Measurements from ENCODE around the gene SH3PXD2A. TPM values are rescaled to one million over a fixed set of nuclear protein-coding genes. Genes with fewer than 3 reads are reported as not detected.

The SH3PXD2A gene
- total and polyA plus RNA-seq, 9 of the 15 experiments (the other 6 are each of a cell fraction or from before 2014, with no cell fraction given): 0.41 to 9.3 (median 2.5) TPM

DNA sequence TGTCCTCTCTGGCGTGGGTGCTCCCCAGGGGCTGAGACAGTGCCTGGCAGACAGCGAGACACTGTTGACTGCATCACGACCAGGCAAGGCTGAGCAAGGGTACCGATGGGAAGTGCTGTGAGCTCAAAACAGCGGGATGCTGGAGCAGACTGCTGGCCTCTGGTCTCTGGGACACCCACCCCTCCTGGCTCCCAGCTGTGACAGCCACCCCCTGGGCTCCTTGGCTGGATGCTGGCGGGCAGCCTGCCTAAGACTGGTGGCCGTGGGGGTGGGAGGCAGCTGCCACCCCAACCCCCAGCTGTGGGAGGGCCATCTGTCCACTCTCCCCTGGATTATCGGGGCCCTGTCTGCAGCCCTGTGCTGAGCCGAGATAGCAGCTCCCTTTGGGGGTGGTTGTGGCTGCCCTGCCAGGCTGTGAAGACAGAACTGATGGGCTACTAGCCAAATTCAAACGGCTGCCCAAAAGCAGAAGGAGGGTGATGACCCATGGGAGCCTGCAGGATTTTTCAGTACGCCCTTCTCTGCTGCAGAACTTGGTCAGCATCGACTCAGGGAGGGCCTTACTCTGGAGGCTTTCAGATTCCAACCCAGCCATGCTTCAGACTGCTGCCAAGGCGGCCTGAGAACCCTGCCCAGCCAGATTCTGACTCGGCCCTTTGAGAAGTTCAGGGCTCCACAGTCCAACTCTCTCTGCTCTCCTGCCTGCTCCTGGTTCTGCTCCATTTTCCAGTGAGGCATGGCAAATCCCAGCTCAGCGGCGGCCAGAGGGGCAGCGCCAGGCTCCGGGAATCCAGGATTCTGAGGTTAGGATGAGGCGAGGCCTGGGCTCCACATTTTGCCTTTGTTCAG, 236.6 kb downstream of the SH3PXD2A start (continued):
- TF ChIP-seq SAP30 (IDR thresholded peaks at IDR 0.05; ENCODE audit: borderline replicate concordance, insufficient read depth, low read depth, low read length, poor library complexity, severe bottlenecking) (no peak), HOXB6 (CRISPR knock-in tag; IDR thresholded peaks at IDR 0.05; ENCODE audit: borderline replicate concordance) (no peak), SAFB (IDR thresholded peaks at IDR 0.05; ENCODE audit: borderline replicate concordance, low read depth, low read length) (no peak), TCF7 (IDR thresholded peaks at IDR 0.05; ENCODE audit: borderline replicate concordance) (peak; percentile 74; the same call in 1 of the 2 replicates), ZNF347 (CRISPR knock-in tag; IDR thresholded peaks at IDR 0.05; ENCODE audit: low read depth) (no peak), DNMT1 (IDR thresholded peaks at IDR 0.05) (no peak), RAD51 (IDR thresholded peaks at IDR 0.05; ENCODE audit: borderline replicate concordance, low read depth) (no peak), NFXL1 (CRISPR knock-in tag; IDR thresholded peaks at IDR 0.05) (no peak), TCF3 (CRISPR knock-in tag; IDR thresholded peaks at IDR 0.05) (peak; percentile 97), DIDO1 (tag; IDR thresholded peaks at IDR 0.05; ENCODE audit: low read depth) (no peak), MED1 (CRISPR knock-in tag; IDR thresholded peaks at IDR 0.05; ENCODE audit: borderline replicate concordance) (no peak), DACH1 (IDR thresholded peaks at IDR 0.05; ENCODE audit: partially characterized antibody) (no peak), YBX1 (IDR thresholded peaks at IDR 0.05) (no peak), GTF2A2 (tag; IDR thresholded peaks at IDR 0.05) (no peak), MBD2 (IDR thresholded peaks at IDR 0.05; ENCODE audit: borderline replicate concordance, low read depth) (peak; percentile 74), ZNF134 (CRISPR knock-in tag; conservative IDR thresholded peaks at IDR 0.05) (no peak), ZNF12 (CRISPR knock-in tag; IDR thresholded peaks at IDR 0.05) (no peak)
- TF ChIP-seq, protein P1, sequence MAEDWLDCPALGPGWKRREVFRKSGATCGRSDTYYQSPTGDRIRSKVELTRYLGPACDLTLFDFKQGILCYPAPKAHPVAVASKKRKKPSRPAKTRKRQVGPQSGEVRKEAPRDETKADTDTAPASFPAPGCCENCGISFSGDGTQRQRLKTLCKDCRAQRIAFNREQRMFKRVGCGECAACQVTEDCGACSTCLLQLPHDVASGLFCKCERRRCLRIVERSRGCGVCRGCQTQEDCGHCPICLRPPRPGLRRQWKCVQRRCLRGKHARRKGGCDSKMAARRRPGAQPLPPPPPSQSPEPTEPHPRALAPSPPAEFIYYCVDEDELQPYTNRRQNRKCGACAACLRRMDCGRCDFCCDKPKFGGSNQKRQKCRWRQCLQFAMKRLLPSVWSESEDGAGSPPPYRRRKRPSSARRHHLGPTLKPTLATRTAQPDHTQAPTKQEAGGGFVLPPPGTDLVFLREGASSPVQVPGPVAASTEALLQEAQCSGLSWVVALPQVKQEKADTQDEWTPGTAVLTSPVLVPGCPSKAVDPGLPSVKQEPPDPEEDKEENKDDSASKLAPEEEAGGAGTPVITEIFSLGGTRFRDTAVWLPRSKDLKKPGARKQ (CRISPR knock-in tag; IDR thresholded peaks at IDR 0.05): no peak
- TF ChIP-seq, protein P2, sequence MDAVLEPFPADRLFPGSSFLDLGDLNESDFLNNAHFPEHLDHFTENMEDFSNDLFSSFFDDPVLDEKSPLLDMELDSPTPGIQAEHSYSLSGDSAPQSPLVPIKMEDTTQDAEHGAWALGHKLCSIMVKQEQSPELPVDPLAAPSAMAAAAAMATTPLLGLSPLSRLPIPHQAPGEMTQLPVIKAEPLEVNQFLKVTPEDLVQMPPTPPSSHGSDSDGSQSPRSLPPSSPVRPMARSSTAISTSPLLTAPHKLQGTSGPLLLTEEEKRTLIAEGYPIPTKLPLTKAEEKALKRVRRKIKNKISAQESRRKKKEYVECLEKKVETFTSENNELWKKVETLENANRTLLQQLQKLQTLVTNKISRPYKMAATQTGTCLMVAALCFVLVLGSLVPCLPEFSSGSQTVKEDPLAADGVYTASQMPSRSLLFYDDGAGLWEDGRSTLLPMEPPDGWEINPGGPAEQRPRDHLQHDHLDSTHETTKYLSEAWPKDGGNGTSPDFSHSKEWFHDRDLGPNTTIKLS (IDR thresholded peaks at IDR 0.05; ENCODE audit: borderline replicate concordance, low read depth): no peak
- TF ChIP-seq, protein P3, sequence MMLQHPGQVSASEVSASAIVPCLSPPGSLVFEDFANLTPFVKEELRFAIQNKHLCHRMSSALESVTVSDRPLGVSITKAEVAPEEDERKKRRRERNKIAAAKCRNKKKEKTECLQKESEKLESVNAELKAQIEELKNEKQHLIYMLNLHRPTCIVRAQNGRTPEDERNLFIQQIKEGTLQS (IDR thresholded peaks at IDR 0.05): no peak
- TF ChIP-seq, protein P3 (CRISPR knock-in tag; conservative IDR thresholded peaks at IDR 0.05): no peak

Measured in K562 (cell line).